Frontal cortex (tissue), 4 donors: ENCODE data around the gene RGL1. TPM values are rescaled to one million over a fixed set of nuclear protein-coding genes. Genes with fewer than 3 reads are reported as not detected.
"Not testable (repeated sequence)": the region's sequence is repeated elsewhere in the genome, so short reads cannot be mapped to it uniquely, and the experiment has no call there.

ENCODE experiments used
- DNase-seq, 2 donors: peaks; one replicate each; pipeline ENCODE4 v3.0.0; 2012; ENCODE audit warnings: low spot score in 2 of 2
- FAIRE-seq: peaks from 2 replicates; lab custom pipeline; 2012; peaks lifted over from hg19 to GRCh38; lab: Jason Lieb, UNC
- total RNA-seq: library from RNA; depleted of rRNA; stranded (reverse); fragments of >200 nt; gene quantifications from one replicate; pipeline ENCODE4 v1.2.3, GENCODE V29; 2014
- donor health status: control.
- donor health status: control.
- donor health status: control.

Gene RGL1
- 40.4 TPM for total RNA-seq

GRCh38 chr1:183804916-183805841 lies at the start of gene RGL1:
TSS of gene RGL1 (plus strand) at chr1:183805120. CDS start at chr1:183805298, 178 bp downstream.
- DNase-seq = peak; percentile 56 to 58
- no peak for FAIRE-seq

GRCh38 chr1:183756326-183756725 lies 48.6 kb upstream of the RGL1 start:
- DNase-seq (no peak), FAIRE-seq (no peak)

DNA sequence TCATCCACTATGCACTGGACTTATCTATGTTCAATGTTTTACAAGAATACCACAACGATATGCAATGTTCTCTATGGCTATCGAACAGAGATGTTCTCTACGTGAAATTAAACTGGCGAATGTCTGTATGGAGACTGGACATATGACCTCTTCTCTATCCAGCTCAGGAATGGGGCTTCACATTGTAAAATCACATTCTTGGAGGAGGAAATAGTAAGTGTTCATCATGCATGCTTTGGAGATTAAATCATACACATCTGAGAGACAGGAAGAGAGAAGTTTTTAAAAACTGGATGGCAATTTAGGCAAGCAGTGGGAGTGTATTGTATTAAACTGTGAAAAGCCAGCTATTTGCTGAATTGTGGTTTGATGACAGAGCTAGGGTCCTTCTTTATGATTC lies 47.9 kb upstream of the RGL1 start:
- DNase-seq (no peak), FAIRE-seq (no peak)

GRCh38 chr1:183758913-183759312 lies 46.0 kb upstream of the RGL1 start:
- FAIRE-seq (no peak), DNase-seq (no peak)

- no peak for DNase-seq
- no peak for FAIRE-seq
These were observed 44.3 kb upstream of the RGL1 start for GRCh38 chr1:183760661-183761060.

DNA sequence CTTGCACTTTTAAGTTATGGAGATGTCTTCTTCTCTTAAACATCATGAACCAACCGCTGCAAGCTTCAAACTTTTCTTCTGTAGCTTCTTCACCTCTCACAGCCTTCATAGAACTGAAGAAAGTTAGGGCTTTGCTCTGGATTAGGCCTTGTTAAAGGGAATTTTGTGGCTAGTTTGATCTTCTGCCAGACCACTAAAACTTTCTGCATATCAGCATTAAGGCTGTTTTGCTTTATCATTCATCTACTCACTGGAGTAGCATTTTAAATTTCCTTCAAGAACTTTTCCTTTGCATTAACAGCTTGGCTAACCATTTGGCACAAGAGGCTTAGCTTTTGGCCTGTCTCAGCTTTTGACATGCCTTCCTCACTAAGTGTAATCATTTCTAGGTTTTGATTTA lies 43.0 kb upstream of the RGL1 start:
- DNase-seq (no peak), FAIRE-seq (no peak)

DNA sequence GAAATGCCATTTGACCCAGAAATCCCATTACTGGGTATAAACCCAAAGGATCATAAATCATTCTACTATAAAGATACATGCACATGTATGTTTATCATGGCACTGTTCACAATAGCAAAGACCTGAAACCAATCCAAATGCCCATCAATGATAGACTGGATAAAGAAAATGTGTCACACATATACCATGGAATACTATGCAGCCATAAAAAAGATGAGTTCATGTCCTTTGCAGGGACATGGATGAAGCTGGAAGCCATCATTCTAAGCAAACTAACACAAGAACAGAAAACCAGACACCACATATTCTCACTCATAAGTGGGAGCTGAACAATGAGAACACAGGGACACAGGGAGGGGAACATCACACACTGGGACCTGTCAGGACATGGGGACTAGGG lies 42.1 kb upstream of the RGL1 start:
- DNase-seq, FAIRE-seq: not testable (repeated sequence)

- FAIRE-seq (no peak), DNase-seq (no peak)
These were observed 39.9 kb upstream of the RGL1 start for GRCh38 chr1:183764981-183765380.

DNA sequence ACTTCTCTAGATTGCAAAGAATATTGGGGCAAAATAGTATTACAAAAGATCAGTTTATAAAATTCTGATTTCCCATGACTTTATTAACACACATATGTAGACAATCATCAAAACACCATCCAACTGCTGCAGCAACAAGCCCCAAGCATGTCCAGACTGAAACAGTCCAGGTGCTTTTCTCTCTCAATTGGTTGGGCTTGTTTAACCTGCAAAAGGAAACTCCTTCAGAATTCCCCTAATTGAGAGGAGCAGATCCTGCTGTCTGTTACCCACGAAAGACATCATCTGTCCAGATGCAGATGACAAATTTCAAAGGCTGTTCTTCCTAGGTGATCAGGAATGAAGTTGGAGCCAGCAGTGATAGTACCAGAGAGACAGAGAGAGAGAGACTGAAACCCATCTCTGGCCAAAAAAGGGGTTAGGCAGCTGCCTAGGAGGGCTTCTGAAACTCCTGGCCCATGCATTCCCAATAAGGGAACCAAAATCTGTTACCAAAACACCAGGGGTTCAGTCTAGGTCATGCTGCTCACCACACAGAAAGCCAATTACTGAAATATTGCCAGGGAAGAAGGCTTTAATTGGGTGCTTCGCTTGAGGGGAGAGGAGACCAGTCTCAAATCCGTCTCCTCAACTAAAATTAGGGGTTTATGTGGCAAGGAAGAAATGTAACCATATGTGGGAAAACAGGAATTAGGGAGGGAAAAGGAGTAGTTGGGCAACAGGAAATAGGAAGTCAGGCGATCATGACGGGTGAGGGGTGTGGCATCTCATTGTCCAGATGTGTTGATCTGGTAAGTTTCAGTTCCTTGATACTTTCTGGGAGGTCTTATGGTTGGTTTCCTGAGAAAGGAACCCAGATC lies 34.7 kb upstream of the RGL1 start:
- no peak for FAIRE-seq

DNA sequence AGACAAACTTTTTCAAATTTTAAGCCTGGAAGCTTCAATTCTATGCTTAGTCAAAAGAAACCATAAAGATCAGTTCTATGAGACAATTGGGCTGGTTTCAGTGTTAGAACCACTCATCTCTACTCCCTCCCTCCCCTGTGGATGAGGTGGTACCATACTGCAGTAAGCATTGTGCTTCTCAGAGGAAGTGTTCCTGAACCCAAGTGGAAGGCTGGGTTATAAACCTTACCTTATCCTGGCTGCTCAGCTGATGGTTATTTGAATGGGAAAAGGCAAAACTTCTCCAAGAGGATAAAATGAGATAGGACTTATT lies 34.1 kb upstream of the RGL1 start:
- no peak for DNase-seq
- no peak for FAIRE-seq

More for the DNA sequence above, 34.7 kb upstream of the RGL1 start:
- no peak for DNase-seq

DNA sequence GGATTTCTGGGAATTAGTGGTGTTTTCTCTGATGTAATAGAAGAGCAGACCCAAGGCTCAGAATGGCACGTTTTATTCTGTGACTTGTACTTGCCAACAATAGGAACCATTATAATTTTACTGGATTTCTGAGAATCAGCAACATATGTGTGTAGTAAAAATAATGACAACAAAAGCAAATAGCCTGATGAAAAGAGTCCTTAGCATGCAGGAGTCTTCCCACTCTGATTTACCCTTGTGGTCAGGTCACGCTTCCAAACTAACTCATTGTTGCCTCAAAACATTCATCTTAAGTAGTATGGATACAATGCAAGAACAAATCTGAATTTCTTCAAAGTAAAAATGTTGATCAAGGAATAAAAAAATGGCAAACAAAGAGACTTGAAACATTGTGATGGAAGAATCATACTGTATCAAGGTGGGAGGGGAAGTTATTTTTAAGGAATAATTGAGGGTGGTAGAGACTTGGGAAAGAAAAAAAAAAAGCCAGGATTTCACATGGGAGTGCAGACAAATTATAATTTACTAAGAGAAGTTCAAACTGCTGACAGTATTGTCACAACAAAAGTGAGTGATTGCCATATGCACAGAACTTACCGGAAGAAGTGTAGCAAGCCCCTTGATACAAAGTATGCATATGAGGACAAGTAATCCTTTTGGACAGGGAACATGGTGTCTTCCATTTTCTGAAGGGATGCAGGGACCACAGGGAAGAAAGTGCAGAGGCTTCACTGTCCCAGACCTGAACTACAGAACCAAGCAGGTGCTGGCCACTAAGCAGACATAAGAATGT lies 31.2 kb upstream of the RGL1 start:
- DNase-seq (no peak), FAIRE-seq (no peak)

GRCh38 chr1:183774938-183775337 lies 30.0 kb upstream of the RGL1 start:
- FAIRE-seq = no peak
- DNase-seq = no peak

GRCh38 chr1:183776731-183777130 lies 28.2 kb upstream of the RGL1 start:
- FAIRE-seq = no peak
- DNase-seq = no peak

DNA sequence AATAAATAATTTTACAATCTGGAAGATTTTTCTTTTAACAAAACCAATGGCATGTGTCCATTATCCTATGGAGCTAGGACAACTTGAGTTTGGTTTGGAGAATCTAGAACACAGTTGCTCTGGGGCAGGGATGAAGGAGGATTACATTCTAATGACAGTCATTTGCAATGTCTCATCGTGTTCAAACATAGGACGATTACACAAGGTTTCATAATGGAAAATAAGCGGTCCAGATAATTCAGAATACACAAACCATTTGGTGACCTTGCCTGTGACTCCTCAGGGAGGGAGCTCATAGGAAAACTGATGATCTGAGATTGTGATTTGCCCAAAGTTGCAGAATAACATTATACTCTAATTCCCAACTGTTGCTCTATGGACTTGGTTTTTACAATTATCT lies 27.6 kb upstream of the RGL1 start:
- DNase-seq (no peak), FAIRE-seq (no peak)

- DNase-seq (no peak), FAIRE-seq (no peak)
These were observed 26.9 kb upstream of the RGL1 start for GRCh38 chr1:183778045-183778444.

GRCh38 chr1:183778568-183779433 lies 26.1 kb upstream of the RGL1 start:
- DNase-seq = no peak
- no peak for FAIRE-seq

- DNase-seq (no peak), FAIRE-seq (no peak)
These were observed 24.8 kb upstream of the RGL1 start for GRCh38 chr1:183780159-183780558.

- FAIRE-seq = no peak
- DNase-seq = no peak
These were observed 24.2 kb upstream of the RGL1 start for GRCh38 chr1:183780757-183781156.

DNA sequence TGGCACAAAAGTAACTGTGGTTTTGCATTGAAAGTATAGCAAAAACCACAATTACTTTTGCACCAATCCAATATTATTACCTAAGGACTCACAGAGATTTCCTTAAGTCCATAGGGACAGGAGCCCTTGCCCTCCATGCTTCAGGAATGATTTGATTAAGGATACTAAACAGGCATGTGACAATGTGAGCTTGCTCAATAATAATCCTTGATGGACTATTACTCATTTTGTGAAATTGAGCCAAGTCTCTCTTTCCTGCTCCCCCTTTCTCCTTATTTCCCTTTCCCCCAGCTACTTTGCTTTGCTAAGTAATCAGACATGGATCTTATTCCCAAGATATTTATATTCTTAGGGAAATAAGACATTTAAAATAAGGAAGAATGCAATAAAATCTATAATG lies 21.6 kb upstream of the RGL1 start:
- FAIRE-seq (no peak), DNase-seq (no peak)
